GM12878 (cell line): Measurements from ENCODE around the gene FAM78A. TPM values are rescaled to one million over a fixed set of nuclear protein-coding genes. Genes with fewer than 3 reads are reported as not detected.

Experiments used
- ATAC-seq: fragments of 200-7000 bp; cut with Tn5 transposase; 3 replicates; pipeline ENCODE4 v1.9.1; 2020; ENCODE audit warnings: mild to moderate bottlenecking, moderate library complexity
- BruUV-seq: library from RNA; stranded (reverse); fragments of 400-500 nt; replicated peaks from 2 replicates; lab custom pipeline; 2021; lab: Mats Ljungman, UMichigan
- CTCF ChIA-PET: fragments of 300-600 bp; sonication (Branson Sonifier 250); formaldehyde crosslinking; extraction: SDS; loops from one replicate; lab custom pipeline; 2021; ENCODE audit warnings: inconsistent platforms; lab: Yijun Ruan, JAX
- POLR2A ChIA-PET: fragments of 350-600 bp; formaldehyde crosslinking; extraction: SDS; loops from one replicate; lab custom pipeline; 2021; ENCODE audit warnings: inconsistent platforms; lab: Charles Lee
- RAD21 ChIA-PET: fragments of 300-600 bp; sonication (Branson Sonifier 250); formaldehyde crosslinking; loops from one replicate; lab custom pipeline; 2023; ENCODE audit warnings: antibody characterized with exemption; ENCODE audit not compliant: unreplicated experiment; lab: Charles Lee
- SMC1A ChIA-PET: fragments of 300-600 bp; sonication (Branson Sonifier 250); formaldehyde crosslinking; loops from one replicate; lab custom pipeline; 2023; ENCODE audit not compliant: unreplicated experiment, uncharacterized antibody; lab: Charles Lee
- DNase-seq: peaks from one replicate; pipeline ENCODE4 v3.0.0-alpha.2; 2011; ENCODE audit warnings: low read depth, low spot score
- FAIRE-seq: peaks from 3 replicates; lab custom pipeline; 2011; peaks lifted over from hg19 to GRCh38; lab: Jason Lieb, UNC
- H2AFZ ChIP-seq: 2 replicates; pipeline ENCODE4 v1.6.0; 2011; ENCODE audit warnings: low read depth, low read length, control low read depth; ENCODE audit not compliant: control insufficient read depth
- H3K27ac ChIP-seq: 2 replicates; pipeline ENCODE4 v1.5.1; 2011; ENCODE audit warnings: control low read depth; ENCODE audit not compliant: control insufficient read depth, insufficient read depth
- H3K27me3 ChIP-seq, 2 experiments: replicated peaks in 1 of 2; 2 replicates each; pipeline versions ENCODE4 v1.6.0 to v1.6.1; 2011; ENCODE audit warnings: low read length in 1 of 2; ENCODE audit not compliant: control insufficient read depth in 2 of 2, insufficient read depth in 2 of 2
- H3K36me3 ChIP-seq, 2 experiments: 2 replicates each; pipeline ENCODE4 v1.5.1; 2011; ENCODE audit warnings: low read length in 1 of 2; ENCODE audit not compliant: control insufficient read depth in 2 of 2, insufficient read depth in 2 of 2
- H3K4me1 ChIP-seq: 2 replicates; pipeline ENCODE4 v1.6.1; 2011; ENCODE audit warnings: mild to moderate bottlenecking, low read length, moderate library complexity, mixed read lengths; ENCODE audit not compliant: control insufficient read depth, insufficient read depth
- H3K4me2 ChIP-seq: 2 replicates; pipeline ENCODE4 v1.6.0; 2011; ENCODE audit warnings: control low read depth; ENCODE audit not compliant: control insufficient read depth, insufficient read depth
- H3K4me3 ChIP-seq: fragments of 200-600 bp; sonication (generic); 2 replicates; pipeline ENCODE4 v1.5.1; 2016
- H3K79me2 ChIP-seq: 2 replicates; pipeline ENCODE4 v1.6.0; 2011; ENCODE audit warnings: low read length; ENCODE audit not compliant: control insufficient read depth, insufficient read depth
- H3K9ac ChIP-seq: 2 replicates; pipeline ENCODE4 v1.8.0; 2011; ENCODE audit warnings: low read length, control low read depth, mixed read lengths; ENCODE audit not compliant: control insufficient read depth, insufficient read depth
- H3K9me3 ChIP-seq: replicated peaks from 3 replicates; pipeline ENCODE4 v1.5.1; 2011; ENCODE audit warnings: mild to moderate bottlenecking, low read length; ENCODE audit not compliant: control insufficient read depth, insufficient read depth
- H4K20me1 ChIP-seq: 2 replicates; pipeline ENCODE4 v1.6.0; 2011; ENCODE audit not compliant: control insufficient read depth, insufficient read depth
- DPF2 ChIP-seq: fragments of 450-650 bp; IDR thresholded peaks from 2 replicates; pipeline ENCODE4 v1.6.1; 2017; ENCODE audit warnings: mild to moderate bottlenecking
- EP300 ChIP-seq, 2 experiments: fragments of 150-350 bp in 1 of 2; IDR thresholded peaks; 2 replicates each; pipeline ENCODE4 v1.6.1; 2011 to 2012; ENCODE audit warnings: low read depth in 2 of 2, low read length in 2 of 2, borderline replicate concordance in 1 of 2, improper control_type of control experiment in 1 of 2, inconsistent platforms in 1 of 2; ENCODE audit not compliant: control insufficient read depth in 1 of 2
- JUND ChIP-seq: IDR thresholded peaks from 2 replicates; pipeline ENCODE4 v1.6.1; 2012; ENCODE audit warnings: low read depth, mild to moderate bottlenecking, low read length, improper control_type of control experiment, moderate library complexity
- NFYB ChIP-seq: IDR thresholded peaks from 2 replicates; pipeline ENCODE4 v1.6.1; 2011; ENCODE audit warnings: low read depth, mild to moderate bottlenecking, low read length, improper control_type of control experiment, moderate library complexity; ENCODE audit not compliant: insufficient read depth
- NR2F1 ChIP-seq: fragments of 450-650 bp; conservative IDR thresholded peaks from 2 replicates; pipeline ENCODE4 v1.6.1; 2017; ENCODE audit warnings: mild to moderate bottlenecking
- RFX5 ChIP-seq: IDR thresholded peaks from 2 replicates; pipeline ENCODE4 v1.6.1; 2011; ENCODE audit warnings: low read depth, low read length, improper control_type of control experiment
- YBX1 ChIP-seq: fragments of 450-650 bp; IDR thresholded peaks from 2 replicates; pipeline ENCODE4 v1.6.1; 2016; ENCODE audit warnings: antibody characterized with exemption
- WGBS: methylation state at CpG from one replicate; pipeline ENCODE4 v1.1.6; 2016; ENCODE audit warnings: low lambda C conversion rate; ENCODE audit not compliant: insufficient replicate concordance, insufficient coverage; ENCODE audit errors: missing lambda C conversion rate; 5-methylcytosine and 5-hydroxymethylcytosine counted together
- in situ Hi-C: fragments of 300-500 bp; cut with MboI; formaldehyde crosslinking; loops from 9 replicates; pipeline ENCODE4 v1.14.3; 2018; ENCODE audit warnings: mixed read lengths
- intact Hi-C: fragments of 100-400 bp; cut with micrococcal nuclease; formaldehyde crosslinking; loops from one replicate; pipeline ENCODE4 v1.14.2; 2022; ENCODE audit not compliant: unreplicated experiment
- polyA plus RNA-seq, 11 experiments: library from polyadenylated mRNA; depleted of rRNA in 4 of 11; unstranded in 6 of 11; stranded (reverse) in 5 of 11; fragments of >200 nt; fragmentation: Nextera tagmentation in 4 of 11; fragmentation: Illumina TruSeq in 1 of 11; extraction: Ambion mirVana in 4 of 11; extraction: Trizol in 1 of 11; gene quantifications; 1 replicate in 1 of 11; 2 replicates in 10 of 11; pipeline versions ENCODE4 v1.2.1 to v1.2.3, GENCODE V29; 2011 to 2016; ENCODE audit warnings: inconsistent platforms in 2 of 11, missing spikeins in 2 of 11, low read depth in 1 of 11
- total RNA-seq, 4 experiments: library from RNA; depleted of rRNA in 3 of 4; stranded (reverse); fragments of >200 nt in 3 of 4; fragmentation: Illumina TruSeq in 1 of 4; extraction: Trizol in 1 of 4; gene quantifications; 2 replicates each; pipeline versions ENCODE4 v1.2.1 to v1.2.3, GENCODE V29; 2013 to 2021
- TF ChIP-seq, protein P1 (sequence below): fragments of 450-650 bp; IDR thresholded peaks from 2 replicates; pipeline ENCODE4 v1.6.1; 2017; ENCODE audit warnings: antibody characterized with exemption, mild to moderate bottlenecking, moderate library complexity
- TF ChIP-seq, protein P2 (sequence below): fragments of 150-350 bp; IDR thresholded peaks from 2 replicates; pipeline ENCODE4 v1.6.1; 2014; ENCODE audit warnings: mild to moderate bottlenecking, low read depth, low read length

Gene FAM78A
- total and polyA plus RNA-seq, 10 of the 15 experiments (the other 5 are each of a cell fraction or from before 2014, with no cell fraction given), result 0.18 to 32.5 (median 12.2) TPM

DNA sequence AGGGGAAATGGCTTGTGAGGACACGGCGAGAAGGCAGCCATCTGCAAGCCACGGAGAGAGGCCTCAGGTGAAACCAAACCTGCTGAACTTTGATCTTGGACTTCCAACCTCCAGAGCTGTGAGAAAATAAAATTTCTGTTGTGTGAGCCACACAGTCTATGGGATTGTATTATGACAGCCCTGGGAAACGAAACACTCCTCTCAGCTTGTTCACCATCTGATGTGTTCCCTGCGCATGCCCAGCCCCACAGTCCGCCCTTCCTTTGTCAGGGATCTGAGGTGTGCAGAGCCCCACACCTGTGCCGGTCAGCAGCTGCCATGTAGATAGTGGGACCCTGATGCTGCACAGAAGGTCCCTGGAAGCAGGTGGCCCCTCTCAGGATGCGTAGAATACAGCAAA, 47.3 kb upstream of the FAM78A start:
- ChIA-PET SMC1A (no interaction called here), CTCF (interaction anchor here (1.0 to 1.2 kb wide), 2 partner anchors 146 to 278 kb away, joined by 3 to 4 read pairs; no protein-coding TSS in a partner anchor), POLR2A (interaction anchor here (0.6 to 0.8 kb wide), 2 partner anchors 38 to 132 kb away, joined by 4 to 5 read pairs; no protein-coding TSS in a partner anchor), RAD21 (interaction anchor here (0.6 to 1.0 kb wide), 2 partner anchors 146 to 458 kb away, joined by 3 read pairs; no protein-coding TSS in a partner anchor)
- H3K79me2 ChIP-seq, result no peaks in the 10 kb centered on the region
- H2AFZ ChIP-seq, result no peak overlapping the region
- no peak overlapping the region for H3K9ac ChIP-seq
- no peak overlapping the region for H3K4me3 ChIP-seq
- FAIRE-seq (no peak), ATAC-seq (no peak)
- H3K27me3 ChIP-seq, result no peaks in the 10 kb centered on the region; a peak in 2 of 4 replicates
- in situ Hi-C loops, result no loop called here
- no peaks in the 10 kb centered on the region for H3K36me3 ChIP-seq
- no peaks in the 10 kb centered on the region for H4K20me1 ChIP-seq
- intact Hi-C loops, result no loop called here
- no peak overlapping the region for H3K4me2 ChIP-seq
- TF ChIP-seq, protein P1, sequence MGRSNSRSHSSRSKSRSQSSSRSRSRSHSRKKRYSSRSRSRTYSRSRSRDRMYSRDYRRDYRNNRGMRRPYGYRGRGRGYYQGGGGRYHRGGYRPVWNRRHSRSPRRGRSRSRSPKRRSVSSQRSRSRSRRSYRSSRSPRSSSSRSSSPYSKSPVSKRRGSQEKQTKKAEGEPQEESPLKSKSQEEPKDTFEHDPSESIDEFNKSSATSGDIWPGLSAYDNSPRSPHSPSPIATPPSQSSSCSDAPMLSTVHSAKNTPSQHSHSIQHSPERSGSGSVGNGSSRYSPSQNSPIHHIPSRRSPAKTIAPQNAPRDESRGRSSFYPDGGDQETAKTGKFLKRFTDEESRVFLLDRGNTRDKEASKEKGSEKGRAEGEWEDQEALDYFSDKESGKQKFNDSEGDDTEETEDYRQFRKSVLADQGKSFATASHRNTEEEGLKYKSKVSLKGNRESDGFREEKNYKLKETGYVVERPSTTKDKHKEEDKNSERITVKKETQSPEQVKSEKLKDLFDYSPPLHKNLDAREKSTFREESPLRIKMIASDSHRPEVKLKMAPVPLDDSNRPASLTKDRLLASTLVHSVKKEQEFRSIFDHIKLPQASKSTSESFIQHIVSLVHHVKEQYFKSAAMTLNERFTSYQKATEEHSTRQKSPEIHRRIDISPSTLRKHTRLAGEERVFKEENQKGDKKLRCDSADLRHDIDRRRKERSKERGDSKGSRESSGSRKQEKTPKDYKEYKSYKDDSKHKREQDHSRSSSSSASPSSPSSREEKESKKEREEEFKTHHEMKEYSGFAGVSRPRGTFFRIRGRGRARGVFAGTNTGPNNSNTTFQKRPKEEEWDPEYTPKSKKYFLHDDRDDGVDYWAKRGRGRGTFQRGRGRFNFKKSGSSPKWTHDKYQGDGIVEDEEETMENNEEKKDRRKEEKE, result no peak
- no peak for TF ChIP-seq DPF2
- TF ChIP-seq, all 136 proteins: peak for 0
- Histone ChIP-seq H3K9me3 (no peaks in the 10 kb centered on the region), H3K27ac (no peak overlapping the region), H3K4me1 (no peaks in the 10 kb centered on the region)
- WGBS, result 53% methylated on average over 8 of the region's 8 CpGs
- DNase-seq, result no peak
- BruUV-seq, result no TSS peak

DNA sequence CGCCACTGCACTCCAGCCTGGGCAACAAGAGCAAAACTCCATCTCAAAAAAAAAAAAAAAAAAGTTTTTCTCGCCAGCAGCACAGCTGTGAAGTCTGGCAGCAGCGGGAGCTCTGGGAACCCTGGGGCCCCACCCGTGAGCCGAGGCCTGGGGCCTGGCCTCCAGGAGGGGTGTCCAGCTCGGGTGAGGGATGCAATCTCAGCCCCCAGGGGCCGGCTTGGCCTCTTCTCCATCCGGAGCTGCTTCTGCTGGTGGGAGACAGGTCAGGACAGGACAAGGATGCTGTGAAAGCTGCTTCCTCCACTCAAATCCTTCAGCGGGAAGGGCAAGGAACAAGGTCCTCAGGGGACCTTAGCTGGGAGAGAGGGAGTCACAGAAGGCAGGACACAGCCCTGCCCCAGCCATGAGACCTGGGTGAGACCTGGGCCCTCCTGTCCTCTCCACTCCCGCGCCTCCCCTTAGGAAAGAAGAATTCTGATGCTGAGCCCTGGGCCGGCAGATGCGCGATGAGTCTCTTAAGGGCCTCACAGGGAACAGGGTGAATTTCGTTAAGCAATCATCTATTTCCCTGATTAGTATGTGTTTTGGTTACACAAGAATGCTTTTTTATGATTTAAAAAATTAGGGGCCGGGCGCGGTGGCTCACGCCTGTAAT, 43.8 kb upstream of the FAM78A start:
- no TSS peak for BruUV-seq
- DNase-seq (no peak), FAIRE-seq (no peak), ATAC-seq (no peak)
- POLR2A ChIA-PET, result no interaction called here
- H3K9ac ChIP-seq, result no peak overlapping the region
- H3K4me1 ChIP-seq, result no peaks in the 10 kb centered on the region
- H3K36me3 ChIP-seq, result no peaks in the 10 kb centered on the region
- intact Hi-C loops (no loop called here), in situ Hi-C loops (no loop called here)
- H3K9me3 ChIP-seq, result no peaks in the 10 kb centered on the region
- no peak overlapping the region for H3K27ac ChIP-seq
- no peaks in the 10 kb centered on the region for H3K79me2 ChIP-seq
- H4K20me1 ChIP-seq, result no peaks in the 10 kb centered on the region
- no peak overlapping the region for H2AFZ ChIP-seq
- H3K4me2 ChIP-seq, result no peak overlapping the region
- WGBS, result 61% methylated on average over 19 of the region's 19 CpGs
- CTCF ChIA-PET, result no interaction called here
- H3K4me3 ChIP-seq, result no peak overlapping the region
- SMC1A ChIA-PET, result no interaction called here
- RAD21 ChIA-PET, result interaction anchor here (0.7 kb wide), 1 partner anchor 159 kb away, joined by 3 read pairs; no protein-coding TSS in a partner anchor
- H3K27me3 ChIP-seq, result no peaks in the 10 kb centered on the region; a peak in 2 of 4 replicates
- TF ChIP-seq RFX5 (no peak), NR2F1 (no peak), YBX1 (no peak), EP300 (IDR thresholded peaks at IDR 0.05; ENCODE audit: borderline replicate concordance in 1 of 2, control insufficient read depth in 1 of 2, low read depth in 2 of 2, low read length in 2 of 2) (no peak), NFYB (no peak), JUND (no peak)
- TF ChIP-seq, protein P2, sequence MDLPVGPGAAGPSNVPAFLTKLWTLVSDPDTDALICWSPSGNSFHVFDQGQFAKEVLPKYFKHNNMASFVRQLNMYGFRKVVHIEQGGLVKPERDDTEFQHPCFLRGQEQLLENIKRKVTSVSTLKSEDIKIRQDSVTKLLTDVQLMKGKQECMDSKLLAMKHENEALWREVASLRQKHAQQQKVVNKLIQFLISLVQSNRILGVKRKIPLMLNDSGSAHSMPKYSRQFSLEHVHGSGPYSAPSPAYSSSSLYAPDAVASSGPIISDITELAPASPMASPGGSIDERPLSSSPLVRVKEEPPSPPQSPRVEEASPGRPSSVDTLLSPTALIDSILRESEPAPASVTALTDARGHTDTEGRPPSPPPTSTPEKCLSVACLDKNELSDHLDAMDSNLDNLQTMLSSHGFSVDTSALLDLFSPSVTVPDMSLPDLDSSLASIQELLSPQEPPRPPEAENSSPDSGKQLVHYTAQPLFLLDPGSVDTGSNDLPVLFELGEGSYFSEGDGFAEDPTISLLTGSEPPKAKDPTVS, result no peak
